OCI-LY1 (cell line): Measurements from ENCODE around the gene KIAA0319L.

ENCODE experiments used
- H2AFZ ChIP-seq: fragments of 200-600 bp; sonication (generic), shearing (Covaris generic); 2 replicates; pipeline ENCODE4 v1.6.0; 2014; ENCODE audit warnings: antibody characterized with exemption, mild to moderate bottlenecking, low read length
- H3F3A ChIP-seq: fragments of 200-600 bp; sonication (generic), shearing (Covaris generic); 2 replicates; pipeline ENCODE4 v1.6.0; 2014; ENCODE audit warnings: mild to moderate bottlenecking, antibody characterized with exemption, low read length, moderate library complexity; ENCODE audit not compliant: insufficient read depth
- H3K27ac ChIP-seq: fragments of 200-600 bp; sonication (generic); 2 replicates; pipeline ENCODE4 v1.5.1; 2014; ENCODE audit warnings: low read length, mixed run types, mild to moderate bottlenecking, low read depth; ENCODE audit not compliant: poor library complexity, severe bottlenecking
- H3K27me3 ChIP-seq: fragments of 200-600 bp; sonication (generic); 2 replicates; pipeline ENCODE4 v1.6.0; 2014; ENCODE audit warnings: antibody characterized with exemption, mild to moderate bottlenecking, low read length, moderate library complexity; ENCODE audit not compliant: insufficient read depth
- H3K36me3 ChIP-seq: fragments of 200-600 bp; sonication (generic); 2 replicates; pipeline ENCODE4 v1.6.1; 2014; ENCODE audit warnings: mild to moderate bottlenecking, antibody characterized with exemption, low read length, moderate library complexity, mixed read lengths; ENCODE audit not compliant: insufficient read depth
- H3K4me1 ChIP-seq: fragments of 200-600 bp; sonication (generic); 2 replicates; pipeline ENCODE4 v1.5.1; 2014; ENCODE audit warnings: mild to moderate bottlenecking, low read length, moderate library complexity; ENCODE audit not compliant: insufficient read depth, severe bottlenecking
- H3K4me2 ChIP-seq: fragments of 200-600 bp; sonication (generic), shearing (Covaris generic); 2 replicates; pipeline ENCODE4 v1.6.1; 2014; ENCODE audit warnings: low read length
- H3K4me3 ChIP-seq: fragments of 200-600 bp; sonication (generic); 2 replicates; pipeline ENCODE4 v1.5.1; 2014; ENCODE audit warnings: low read length, low read depth, mild to moderate bottlenecking, mixed read lengths; ENCODE audit not compliant: poor library complexity, severe bottlenecking
- H3K79me2 ChIP-seq: fragments of 200-600 bp; shearing (Covaris generic); 2 replicates; pipeline ENCODE4 v1.6.1; 2016; ENCODE audit warnings: mixed run types, low read length, mixed read lengths; ENCODE audit not compliant: insufficient read depth
- H3K9ac ChIP-seq: fragments of 200-600 bp; sonication (generic), shearing (Covaris generic); 2 replicates; pipeline ENCODE4 v1.6.1; 2014; ENCODE audit warnings: mild to moderate bottlenecking, low read length, mixed read lengths
- H3K9me2 ChIP-seq: fragments of 200-600 bp; sonication (generic), shearing (Covaris generic); 2 replicates; pipeline ENCODE4 v1.6.1; 2014; ENCODE audit warnings: low read depth, mild to moderate bottlenecking, low read length, mixed read lengths
- H3K9me3 ChIP-seq: fragments of 200-600 bp; shearing (Covaris generic); 2 replicates; pipeline ENCODE4 v1.6.1; 2014; ENCODE audit warnings: low read length, mixed read lengths
- H4K20me1 ChIP-seq: fragments of 200-600 bp; sonication (generic), shearing (Covaris generic); 2 replicates; pipeline ENCODE4 v1.6.0; 2016; ENCODE audit warnings: mild to moderate bottlenecking, low read length; ENCODE audit not compliant: insufficient read depth
- CTCF ChIP-seq: fragments of 200-600 bp; sonication (generic), shearing (Covaris generic); IDR thresholded peaks from 2 replicates; pipeline ENCODE4 v1.5.1; 2017; ENCODE audit warnings: mild to moderate bottlenecking, antibody characterized with exemption, low read length, moderate library complexity, mixed read lengths
- EZH2 ChIP-seq: fragments of 200-600 bp; sonication (generic), shearing (Covaris generic); IDR thresholded peaks from 2 replicates; pipeline ENCODE4 v1.8.0; 2017; ENCODE audit warnings: borderline replicate concordance, mixed run types, mild to moderate bottlenecking, antibody characterized with exemption, low read length, moderate library complexity, mixed read lengths

Gene KIAA0319L

DNA sequence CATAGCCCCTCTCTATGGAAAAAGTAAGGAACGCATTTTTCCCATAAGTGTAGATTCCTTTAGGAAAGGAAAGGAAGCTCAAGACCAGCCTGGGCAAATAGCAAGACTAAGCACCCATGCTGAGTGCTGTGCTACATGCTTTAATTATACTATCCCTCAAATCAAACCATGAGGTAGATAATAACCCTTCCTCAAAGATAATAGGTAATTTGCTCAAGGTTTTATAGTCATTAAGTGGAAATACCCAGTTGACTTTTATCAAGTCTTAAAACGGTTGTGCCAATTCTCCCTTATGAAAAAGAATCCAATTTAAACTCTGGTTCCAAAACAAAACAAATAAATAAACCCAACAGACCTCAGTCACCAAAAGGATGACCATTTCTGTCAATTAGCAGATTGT lies 3.4 kb downstream of the KIAA0319L start:
- H3K4me2 ChIP-seq: no peak overlapping the region
- no peaks in the 10 kb centered on the region for H3K27me3 ChIP-seq
- no peak overlapping the region for H3K27ac ChIP-seq
- no peak overlapping the region for H2AFZ ChIP-seq
- H4K20me1 ChIP-seq: no peaks in the 10 kb centered on the region
- peaks cover under 1% of the 10 kb centered on the region; the same call in 1 of the 2 replicates for H3F3A ChIP-seq
- H3K36me3 ChIP-seq: peaks cover 40% of the 10 kb centered on the region
- no peak overlapping the region for H3K4me3 ChIP-seq
- no peaks in the 10 kb centered on the region for H3K9me3 ChIP-seq
- no peaks in the 10 kb centered on the region; the same call in 1 of the 2 replicates for H3K79me2 ChIP-seq
- no peaks in the 10 kb centered on the region for H3K9me2 ChIP-seq
- no peak overlapping the region for H3K9ac ChIP-seq
- peaks cover 34% of the 10 kb centered on the region for H3K4me1 ChIP-seq
- TF ChIP-seq CTCF (no peak), EZH2 (no peak)

DNA sequence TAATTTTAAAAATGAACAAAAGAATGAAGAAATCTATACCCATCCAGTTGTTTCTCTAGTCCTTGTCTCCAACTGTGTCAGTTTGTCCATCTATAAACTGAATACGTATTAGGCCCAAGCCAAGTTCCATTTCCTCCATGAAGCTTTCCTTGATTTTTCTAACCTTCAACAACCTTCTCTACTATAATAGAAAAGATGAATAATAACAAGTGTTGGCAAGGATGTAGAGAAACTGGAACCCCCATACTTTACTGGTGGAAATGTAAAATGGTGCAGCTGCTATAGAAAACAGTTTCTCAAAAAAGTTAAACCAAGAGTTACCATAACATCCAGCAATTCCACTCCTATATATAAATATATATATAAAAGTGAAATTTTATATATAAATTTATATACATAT lies 10.6 kb downstream of the KIAA0319L start:
- Histone ChIP-seq H2AFZ (no peak overlapping the region), H3K4me2 (no peak overlapping the region), H3K9me2 (no peaks in the 10 kb centered on the region), H3K36me3 (peaks cover 47% of the 10 kb centered on the region), H3K4me1 (peaks cover 18% of the 10 kb centered on the region), H3K79me2 (no peaks in the 10 kb centered on the region), H3K9ac (no peak overlapping the region), H3F3A (no peaks in the 10 kb centered on the region), H3K4me3 (no peak overlapping the region), H3K27ac (no peak overlapping the region), H3K9me3 (no peaks in the 10 kb centered on the region), H3K27me3 (no peaks in the 10 kb centered on the region), H4K20me1 (no peaks in the 10 kb centered on the region)
- TF ChIP-seq CTCF (no peak), EZH2 (no peak)

DNA sequence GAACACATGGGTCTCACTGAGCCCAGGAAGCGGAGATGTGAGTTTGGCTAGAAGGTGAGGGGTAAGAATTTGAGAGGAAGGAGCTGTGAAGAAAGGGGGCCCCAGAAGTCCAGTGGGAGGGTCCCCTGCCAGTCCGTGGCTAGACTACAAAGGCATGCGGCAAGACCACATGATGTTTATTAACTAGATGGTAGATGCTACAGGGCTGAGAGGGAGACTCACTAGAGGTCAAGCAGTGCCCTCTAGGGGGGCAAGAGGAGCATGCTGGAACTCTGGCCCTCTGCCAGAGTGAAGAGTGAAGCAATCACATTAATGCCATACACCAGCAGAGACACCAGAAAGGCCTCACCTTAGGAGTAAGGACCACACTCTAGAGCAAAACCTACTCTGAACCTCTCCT lies 12.2 kb downstream of the KIAA0319L start:
- no peak for TF ChIP-seq EZH2
- peak; percentile 91 for TF ChIP-seq CTCF

More for the DNA sequence above, 12.2 kb downstream of the KIAA0319L start:
- Histone ChIP-seq H3K27me3 (no peaks in the 10 kb centered on the region), H2AFZ (no peak overlapping the region), H3K9me3 (no peaks in the 10 kb centered on the region), H3K4me2 (peak overlapping the region; percentile 47), H3K4me3 (no peak overlapping the region), H3F3A (no peaks in the 10 kb centered on the region), H3K27ac (peak overlapping the region; percentile 8), H3K9me2 (no peaks in the 10 kb centered on the region), H4K20me1 (no peaks in the 10 kb centered on the region), H3K36me3 (peaks cover 45% of the 10 kb centered on the region), H3K9ac (no peak overlapping the region; the same call in 1 of the 2 replicates), H3K4me1 (peaks cover 21% of the 10 kb centered on the region), H3K79me2 (no peaks in the 10 kb centered on the region)
